ENCODE measurements around the gene ZNF473.
"Not testable (repeated sequence)": the region's sequence is repeated elsewhere in the genome, so short reads cannot be mapped to it uniquely, and the experiment has no call there.

GRCh38 chr19:50099696-50100095, 73.9 kb downstream of the ZNF473 start:
- not testable (repeated sequence) for TF ChIP-seq EP300 (IDR thresholded peaks at IDR 0.05); RCOR1 (IDR thresholded peaks at IDR 0.05; ENCODE audit: low read depth, low read length); MAZ (IDR thresholded peaks at IDR 0.05; ENCODE audit: borderline replicate concordance, low read depth, low read length); CTCF (IDR thresholded peaks at IDR 0.05); RFX5 (IDR thresholded peaks at IDR 0.05); POLR2A (IDR thresholded peaks at IDR 0.05; ENCODE audit: low read length)

All from A549 (cell line).